ENCODE data around the gene ZGLP1. TPM values are rescaled to one million over a fixed set of nuclear protein-coding genes. Genes with fewer than 3 reads are reported as not detected.

ZGLP1 gene
- total and polyA plus RNA-seq, 8 donors: 2.8 to 11.9 (median 6.9) TPM

- Histone ChIP-seq H3K36me3 (peaks cover 0 to 70% of the 10 kb centered on the region in 2 donors), H3K4me1 (peaks cover 14 to 88% of the 10 kb centered on the region in 2 donors), H3K27ac (peak overlapping the region; percentile 31 to 96), H3K4me3 (peak overlapping the region in 1 of 2 donors; percentile 65), H3K9me3 (no peaks in the 10 kb centered on the region), H3K27me3 (no peaks in the 10 kb centered on the region)
- no peak for DNase-seq
- TF ChIP-seq CTCF (IDR thresholded peaks at IDR 0.05): no peak
- ATAC-seq: no peak
- intact Hi-C loops (cut with DNase I): loop anchor here in 1 of 2 donors (5.0 kb wide), 1 partner anchor 118 kb away; no protein-coding TSS in a partner anchor
These were observed 35.0 kb downstream of the ZGLP1 start for GRCh38 chr19:10274589-10274988.

GRCh38 chr19:10271543-10272086 lies 38.0 kb downstream of the ZGLP1 start:
- TF ChIP-seq CTCF (IDR thresholded peaks at IDR 0.05): no peak
- H3K9me3 ChIP-seq: no peaks in the 10 kb centered on the region
- peak overlapping the region; percentile 96 to 99 for H3K27ac ChIP-seq
- DNase-seq (no peak), ATAC-seq (peak; percentile 2)
- intact Hi-C loops (cut with DNase I): loop anchor here in 1 of 2 donors (5.0 kb wide), 1 partner anchor 121 kb away; no protein-coding TSS in a partner anchor
- H3K4me1 ChIP-seq: peaks cover 3 to 76% of the 10 kb centered on the region in 2 donors
- peaks cover 0 to 41% of the 10 kb centered on the region in 2 donors for H3K36me3 ChIP-seq
- peak overlapping the region; percentile 51 to 65 for H3K4me3 ChIP-seq
- no peaks in the 10 kb centered on the region for H3K27me3 ChIP-seq

- intact Hi-C loops (cut with DNase I): loop anchor here in 1 of 2 donors (5.0 kb wide), 1 partner anchor 121 kb away; no protein-coding TSS in a partner anchor
- peak; percentile 75 for ATAC-seq
- H3K4me1 ChIP-seq: peaks cover 3 to 69% of the 10 kb centered on the region in 2 donors
These were observed 38.8 kb downstream of the ZGLP1 start, which contains the start of gene ICAM1 for GRCh38 chr19:10270616-10271394. Gene ICAM1, plus strand, starts transcription at chr19:10271120. Its CDS starts 40 bp downstream, at chr19:10271160.

GRCh38 chr19:10270180-10270615 lies 39.4 kb downstream of the ZGLP1 start:
- Histone ChIP-seq H3K36me3 (peaks cover 0 to 27% of the 10 kb centered on the region in 2 donors), H3K4me1 (peaks cover 3 to 68% of the 10 kb centered on the region in 2 donors), H3K27ac (peak overlapping the region; percentile 96 to 99), H3K9me3 (no peaks in the 10 kb centered on the region), H3K27me3 (no peaks in the 10 kb centered on the region), H3K4me3 (peak overlapping the region; percentile 51 to 65)
- no peak for TF ChIP-seq CTCF (IDR thresholded peaks at IDR 0.05)
- DNase-seq (peak in 3 of 4 donors; percentile 33 to 98 (median 92)), ATAC-seq (peak; percentile 61)
- intact Hi-C loops (cut with DNase I): loop anchor here in 1 of 2 donors (5.0 kb wide), 1 partner anchor 122 kb away; no protein-coding TSS in a partner anchor

More at GRCh38 chr19:10270616-10271394, 38.8 kb downstream of the ZGLP1 start, which contains the start of gene ICAM1:
- peak; percentile 65 to 96 (median 88) for DNase-seq
- Histone ChIP-seq H3K9me3 (no peaks in the 10 kb centered on the region), H3K36me3 (peaks cover 0 to 33% of the 10 kb centered on the region in 2 donors), H3K27me3 (no peaks in the 10 kb centered on the region), H3K4me3 (peak within 1 kb of the TSS; percentile 51 to 65), H3K27ac (peak within 1 kb of the TSS; percentile 96 to 99)
- TF ChIP-seq CTCF (IDR thresholded peaks at IDR 0.05): peak in 1 of 2 donors; percentile 31
